GM15510 (cell line): Measurements from ENCODE around the gene ASTN2.

Source experiments
- POLR2A ChIP-seq: IDR thresholded peaks from 3 replicates; pipeline ENCODE4 v1.6.1; 2011; ENCODE audit warnings: borderline replicate concordance; ENCODE audit not compliant: insufficient read length; ENCODE audit errors: extremely low read depth

ASTN2 gene

GRCh38 chr9:116704470-116704869 is 710.4 kb downstream of the ASTN2 start:
- no peak for TF ChIP-seq POLR2A

DNA sequence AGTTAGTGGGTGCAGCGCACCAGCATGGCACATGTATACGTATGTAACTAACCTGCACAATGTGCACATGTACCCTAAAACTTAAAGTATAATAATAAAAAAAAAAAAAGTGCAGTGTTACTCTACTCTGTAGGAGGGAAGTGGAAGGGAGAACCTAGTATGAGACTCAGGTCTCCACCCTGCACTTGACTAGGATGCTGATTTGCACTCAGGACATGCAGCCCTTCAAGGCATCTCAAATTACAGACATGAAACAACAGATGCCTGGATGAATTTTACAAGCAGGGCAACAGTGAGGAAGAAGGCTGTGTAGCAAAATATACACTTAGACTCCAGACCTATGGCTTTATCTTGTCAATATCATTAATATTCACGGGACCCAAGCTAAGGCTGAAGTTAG is 711.2 kb downstream of the ASTN2 start:
- no peak for TF ChIP-seq POLR2A

DNA sequence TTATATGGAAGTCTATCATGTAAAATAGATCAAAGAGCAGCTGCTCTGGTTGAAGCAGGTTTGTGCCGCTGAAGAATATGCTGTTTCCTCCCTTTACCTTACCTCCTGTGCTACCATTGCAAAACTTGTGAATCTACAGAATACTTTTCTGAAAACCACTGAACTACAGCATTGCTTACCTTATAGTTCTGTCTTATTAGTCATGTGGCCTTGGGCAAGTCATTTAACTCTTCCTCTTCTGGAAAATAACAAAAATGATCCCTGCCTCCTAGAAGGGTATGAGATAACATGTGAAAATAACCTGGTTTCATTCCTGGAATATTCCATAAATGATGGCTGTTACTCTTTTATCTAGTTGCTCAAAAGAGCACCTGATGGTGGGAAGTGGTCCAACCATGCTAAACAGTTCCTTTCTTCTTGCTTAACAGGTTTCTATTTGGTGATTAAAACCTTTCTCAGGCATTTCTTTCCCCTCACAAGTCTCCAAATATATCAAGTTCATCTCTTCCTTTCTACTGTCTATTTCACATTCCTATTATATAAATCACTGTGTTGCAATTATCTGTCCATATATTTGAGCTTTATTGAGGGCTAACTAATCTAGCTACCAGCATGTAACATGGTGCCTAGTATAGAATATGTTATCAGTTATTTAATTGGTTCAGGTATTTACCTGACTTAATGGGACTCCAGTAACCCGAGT is 712.8 kb downstream of the ASTN2 start:
- no peak for TF ChIP-seq POLR2A

GRCh38 chr9:116700882-116701865 is 713.7 kb downstream of the ASTN2 start:
- TF ChIP-seq POLR2A: no peak

DNA sequence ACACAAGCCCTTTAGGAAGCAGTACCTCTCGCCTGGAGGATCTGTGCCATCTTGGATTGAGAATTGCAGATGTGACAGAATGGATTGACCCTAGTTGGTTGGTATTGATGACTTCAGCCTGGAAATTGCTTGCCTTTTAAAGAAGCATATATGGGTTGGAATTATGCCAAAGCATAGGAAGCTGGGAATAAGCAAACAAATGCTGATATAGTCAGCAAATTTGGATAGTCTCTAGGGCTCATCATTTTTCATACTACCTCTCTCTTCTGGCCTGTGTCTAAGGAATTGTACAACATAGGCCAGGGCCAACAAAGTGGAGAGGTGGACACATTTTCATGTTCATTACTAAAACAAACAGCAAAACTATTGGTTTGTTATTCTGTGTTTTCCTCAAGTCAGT is 714.6 kb downstream of the ASTN2 start:
- no peak for TF ChIP-seq POLR2A

GRCh38 chr9:116697887-116698286 is 717.0 kb downstream of the ASTN2 start:
- TF ChIP-seq POLR2A: no peak

- TF ChIP-seq POLR2A: no peak
Observed at GRCh38 chr9:116697362-116697761, 717.5 kb downstream of the ASTN2 start.

DNA sequence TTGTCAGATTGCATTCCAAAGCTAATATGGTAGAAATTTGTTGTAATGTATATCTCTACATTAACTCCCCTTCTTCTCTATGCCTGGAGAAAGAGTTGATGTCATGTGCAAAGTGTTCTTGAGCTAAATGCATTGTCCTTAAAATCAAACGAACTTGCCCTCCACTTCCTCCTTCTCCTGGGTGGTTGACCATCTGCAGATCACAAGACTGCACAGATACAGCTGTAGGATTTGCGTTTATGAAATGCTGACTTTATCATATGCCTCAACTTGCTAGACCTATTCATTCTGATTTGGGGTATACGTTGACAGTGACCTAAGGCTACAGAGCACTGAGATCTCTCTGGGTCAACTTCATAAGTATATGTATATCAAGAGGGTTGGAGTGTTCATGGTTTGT is 719.4 kb downstream of the ASTN2 start:
- no peak for TF ChIP-seq POLR2A

DNA sequence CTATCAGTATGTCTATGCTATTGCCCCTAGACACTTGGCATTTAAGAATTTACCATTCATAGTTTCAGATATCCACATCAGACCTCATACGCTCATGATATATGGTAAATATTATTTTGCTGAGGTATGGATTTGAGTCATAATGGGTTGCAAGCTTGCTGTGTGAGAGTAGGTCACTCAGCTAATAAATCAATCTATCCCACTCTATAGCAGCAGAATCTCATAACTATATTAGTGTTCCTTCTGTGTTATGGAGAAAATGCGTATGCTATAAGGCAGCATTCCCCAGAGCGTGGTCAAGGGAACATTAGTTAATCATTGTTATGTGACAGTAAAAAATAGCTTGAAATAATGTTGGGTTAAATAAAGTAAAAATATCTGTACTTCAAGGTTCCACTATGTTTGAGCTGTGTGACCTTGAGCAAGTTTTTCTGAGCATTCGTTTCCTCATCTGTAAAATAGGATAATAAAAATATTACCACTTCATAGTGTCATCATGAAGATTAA is 720.0 kb downstream of the ASTN2 start:
- no peak for TF ChIP-seq POLR2A

DNA sequence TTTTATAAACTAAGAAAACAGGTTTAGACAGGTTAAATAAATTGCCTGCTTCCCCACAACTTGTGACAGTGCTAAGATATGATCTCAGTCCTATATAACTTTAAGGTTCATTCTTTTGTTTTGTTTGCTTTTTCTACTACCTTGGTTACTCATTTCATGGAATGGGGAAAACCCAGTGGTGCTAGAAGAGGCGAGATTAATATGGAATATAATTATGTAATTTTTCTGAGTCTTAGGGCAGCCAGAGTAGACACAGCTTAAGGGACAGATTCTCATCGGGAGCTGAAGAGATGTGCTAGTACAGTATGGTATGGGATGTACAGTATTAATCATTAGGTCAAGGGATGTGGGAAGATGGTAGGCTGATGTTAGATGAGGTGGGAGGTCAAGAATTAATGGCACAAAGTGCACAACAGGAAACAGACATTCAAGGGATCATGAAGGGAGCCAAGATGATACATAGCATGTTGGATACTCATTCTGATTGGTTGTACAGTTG is 721.6 kb downstream of the ASTN2 start:
- no peak for TF ChIP-seq POLR2A

DNA sequence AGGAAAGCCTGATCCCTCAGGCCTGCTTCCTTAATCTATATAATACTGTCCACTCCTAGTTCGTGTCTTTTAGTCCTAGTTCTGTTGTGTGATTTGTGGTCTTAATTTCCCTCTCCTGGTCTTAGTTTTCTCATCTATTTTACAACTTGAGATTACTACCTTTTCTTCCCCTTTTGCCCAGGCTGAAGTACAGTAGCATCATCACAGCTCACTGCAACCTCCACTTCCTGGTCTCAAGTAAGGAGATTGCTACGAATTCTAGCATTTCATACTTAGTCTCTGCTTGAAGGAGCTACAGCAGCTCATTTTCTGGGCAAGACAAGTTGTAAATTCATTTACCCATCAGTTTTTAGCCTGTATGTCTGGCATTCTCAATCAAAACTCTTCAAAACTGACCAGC is 722.2 kb downstream of the ASTN2 start:
- no peak for TF ChIP-seq POLR2A

DNA sequence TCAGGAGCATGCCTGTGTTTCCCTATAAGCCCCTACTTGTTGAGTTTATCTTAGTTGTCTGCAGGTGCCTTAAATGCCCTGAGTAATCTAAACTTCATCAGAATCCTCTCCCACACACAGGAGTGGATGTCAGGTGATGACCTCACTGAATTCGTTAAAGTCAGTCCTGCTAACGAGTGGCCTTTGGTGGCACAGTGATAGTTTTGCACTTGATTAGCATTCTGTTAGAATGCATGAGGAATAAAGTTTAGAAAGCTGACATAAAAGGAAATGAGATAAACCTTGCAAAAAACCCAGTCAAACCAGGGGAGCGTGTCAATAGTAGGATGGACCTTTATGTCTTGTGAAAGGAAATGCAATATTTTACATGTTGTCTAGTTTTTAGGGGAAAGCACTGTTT is 723.2 kb downstream of the ASTN2 start:
- no peak for TF ChIP-seq POLR2A

DNA sequence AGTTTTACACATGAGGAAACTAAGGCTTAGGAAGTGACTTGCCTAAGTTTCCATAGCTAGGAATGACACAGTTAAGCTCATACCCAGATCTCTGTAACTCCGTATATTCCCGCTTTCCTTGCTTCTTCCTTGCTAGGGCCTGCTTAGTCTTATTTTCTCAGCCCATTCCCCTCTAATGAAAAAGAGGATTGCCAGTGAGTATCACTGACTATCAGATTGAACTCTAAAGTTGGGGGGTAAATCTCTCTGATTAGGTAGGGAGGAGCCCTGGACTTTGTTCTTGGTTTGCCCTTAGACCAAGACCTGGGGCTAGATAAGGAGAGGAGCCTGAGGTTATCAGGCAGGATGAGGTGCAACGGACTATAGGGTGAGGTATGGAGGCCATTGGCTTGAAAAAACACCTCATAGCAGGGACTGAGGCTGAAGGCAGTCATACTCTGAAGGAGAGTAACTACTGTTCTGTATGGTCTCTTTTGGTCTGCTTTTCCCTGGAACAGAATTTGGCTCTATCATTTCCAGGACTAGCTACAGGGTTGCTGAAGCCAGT is 725.3 kb downstream of the ASTN2 start:
- TF ChIP-seq POLR2A: no peak

DNA sequence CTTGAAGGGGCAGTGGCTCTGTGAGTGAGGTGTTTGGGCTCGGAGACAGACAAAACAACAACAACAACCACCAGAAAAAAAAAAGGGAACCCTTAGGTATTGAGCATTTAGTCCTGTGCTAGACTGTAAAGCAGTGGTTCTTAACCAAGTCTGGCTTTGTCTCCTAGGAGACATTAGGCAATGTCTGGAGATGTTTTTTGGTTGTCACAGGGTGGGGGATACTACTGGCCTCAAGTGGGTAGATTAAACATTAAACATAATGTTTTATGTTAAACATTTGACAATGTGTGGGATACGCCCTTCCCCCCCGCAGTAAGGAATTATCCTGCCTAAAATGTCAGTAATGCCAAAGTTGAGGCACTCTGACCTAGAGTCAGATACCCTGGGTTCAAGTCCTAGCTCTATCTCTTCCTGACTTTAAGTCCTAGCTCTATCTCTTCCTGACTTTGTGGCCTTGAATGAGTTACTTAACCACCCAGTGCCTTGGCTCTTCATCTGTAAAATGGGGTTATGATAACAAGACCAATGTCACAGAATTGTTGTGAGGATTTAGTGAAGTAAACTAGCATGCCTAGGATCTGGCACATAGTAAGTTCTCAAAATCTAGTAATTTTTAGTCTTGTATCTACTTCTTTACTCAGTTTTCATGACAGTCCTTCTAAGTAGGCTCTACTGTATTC is 725.9 kb downstream of the ASTN2 start:
- TF ChIP-seq POLR2A: no peak
